HG02981 (cell line): ENCODE measurements around the gene SORL1.

Experiments
- ATAC-seq: cut with Tn5 transposase; IDR thresholded peaks from one replicate; pipeline ENCODE4 v1.9.1; 2021; ENCODE audit warnings: mild to moderate bottlenecking, moderate library complexity; ENCODE audit not compliant: unreplicated experiment

Gene SORL1

DNA sequence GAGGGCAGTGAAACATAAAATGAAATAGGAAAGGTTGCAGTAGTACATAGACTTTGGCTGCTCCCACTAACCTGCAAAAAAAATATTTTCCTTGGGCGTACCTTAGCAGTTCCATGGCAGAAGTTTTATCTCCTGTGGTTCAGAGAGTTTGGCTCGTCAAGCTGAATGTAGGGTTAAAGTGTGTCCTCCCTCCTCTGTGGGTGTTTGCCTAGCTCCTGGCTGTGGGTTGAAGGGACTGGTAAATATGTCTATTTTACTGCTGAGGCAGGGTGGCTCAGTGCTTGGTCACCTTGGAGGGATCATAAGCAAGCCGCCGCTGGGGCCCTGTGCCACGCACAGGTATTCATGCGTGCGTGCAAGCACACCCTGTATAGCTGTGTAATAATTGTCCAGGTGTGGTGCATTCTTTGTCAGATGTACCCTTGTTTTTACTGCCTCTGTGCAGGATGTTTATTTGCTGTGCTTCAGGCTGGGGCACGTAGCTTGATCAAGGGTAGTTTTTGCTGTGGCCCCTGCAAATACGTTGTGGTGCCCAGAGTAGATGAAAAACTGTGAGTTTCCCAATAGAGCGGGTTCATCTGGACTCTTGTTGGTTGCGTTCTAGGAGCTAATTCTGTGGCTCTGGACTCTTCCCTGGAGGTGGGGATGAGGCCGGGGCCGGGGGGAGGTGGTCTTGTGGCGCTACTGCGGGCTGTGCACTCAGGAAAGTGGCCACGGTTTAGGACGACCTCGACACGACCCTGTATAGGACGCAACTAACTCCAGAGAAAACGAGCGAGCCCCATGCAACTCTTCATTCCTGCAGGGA is 732 bp upstream of the SORL1 start:
- ATAC-seq = peak; percentile 19

GRCh38 chr11:121452609-121453150 is 566 bp downstream of the SORL1 start, which contains the start of gene SORL1-AS1:
Gene SORL1-AS1 (minus strand): TSS chr11:121452967.
- peak; percentile 18 for ATAC-seq

DNA sequence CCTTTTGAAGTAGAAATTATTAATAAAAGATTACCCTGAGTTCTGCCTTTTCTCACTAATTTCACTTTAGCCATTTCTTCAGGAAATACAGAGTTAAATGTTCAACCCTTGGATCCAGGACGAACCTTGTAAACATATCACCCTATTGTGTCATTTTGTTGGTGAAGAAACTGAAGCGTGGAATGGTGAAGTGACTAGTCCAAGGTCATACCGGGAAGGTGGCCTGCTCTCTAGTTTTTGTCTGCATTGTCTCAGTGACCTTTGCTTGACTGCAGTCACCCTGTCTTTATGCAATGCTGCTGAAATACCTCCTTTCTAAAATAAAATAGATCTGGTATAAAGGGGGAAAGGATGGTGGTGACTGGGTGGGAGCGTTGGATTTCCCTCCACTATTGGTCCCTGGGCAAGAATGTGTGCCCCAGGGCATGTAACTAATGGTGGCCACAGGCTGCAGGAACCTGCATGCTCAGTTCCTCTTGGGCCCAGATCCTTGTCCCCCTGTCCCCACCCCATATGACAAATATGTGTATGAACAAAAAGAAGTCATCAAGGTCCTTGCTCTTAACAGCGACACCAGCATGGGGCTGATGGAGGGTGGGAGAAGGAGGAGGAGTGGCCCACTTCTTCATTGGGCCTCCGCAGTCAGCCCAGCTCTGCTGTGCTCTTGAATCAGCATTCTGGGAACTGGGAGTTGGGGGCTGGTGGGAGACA is 1.6 kb downstream of the SORL1 start:
- no peak for ATAC-seq

- ATAC-seq = no peak
Measured at GRCh38 chr11:121455115-121455514, 3.0 kb downstream of the SORL1 start.

DNA sequence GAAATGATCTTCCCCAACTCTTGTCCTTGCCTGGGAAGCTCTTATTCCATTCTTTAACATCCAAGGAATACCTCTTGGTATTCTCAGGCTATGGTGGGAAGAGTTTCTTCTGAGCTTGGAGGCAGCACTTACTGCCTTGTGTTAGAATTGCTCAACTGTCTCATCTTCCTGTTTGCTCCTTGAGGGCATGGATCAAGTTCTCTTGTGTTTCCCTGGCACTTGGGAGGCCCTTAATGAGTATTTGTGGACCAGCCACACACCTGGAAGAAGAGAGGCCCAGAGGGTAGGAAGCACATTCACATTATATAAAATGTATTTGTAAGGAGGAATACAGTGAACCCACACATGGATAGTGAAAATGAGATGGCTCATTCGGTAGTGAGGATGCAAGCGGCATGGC is 4.0 kb downstream of the SORL1 start:
- ATAC-seq = no peak

- no peak for ATAC-seq
Measured at GRCh38 chr11:121456816-121457431, 4.8 kb downstream of the SORL1 start.

DNA sequence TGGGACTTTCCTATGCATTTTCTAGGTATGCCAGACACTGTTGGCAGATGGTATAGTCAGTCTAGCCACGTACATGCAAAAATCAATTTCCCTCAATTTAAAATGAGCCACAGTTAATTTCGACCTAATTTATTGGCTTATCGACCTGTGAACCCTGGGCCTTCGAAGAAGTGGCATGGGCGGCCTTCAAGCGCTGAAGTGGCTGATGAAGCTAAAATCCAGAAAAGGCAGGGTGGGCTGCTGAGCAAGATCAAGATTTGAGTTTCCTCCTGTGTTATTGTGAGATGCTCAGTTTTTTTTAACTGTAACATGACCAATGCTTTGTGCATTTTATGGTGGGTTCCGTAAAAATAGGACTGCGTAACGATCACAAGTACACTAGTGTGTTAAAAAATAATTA is 6.4 kb downstream of the SORL1 start:
- no peak for ATAC-seq

DNA sequence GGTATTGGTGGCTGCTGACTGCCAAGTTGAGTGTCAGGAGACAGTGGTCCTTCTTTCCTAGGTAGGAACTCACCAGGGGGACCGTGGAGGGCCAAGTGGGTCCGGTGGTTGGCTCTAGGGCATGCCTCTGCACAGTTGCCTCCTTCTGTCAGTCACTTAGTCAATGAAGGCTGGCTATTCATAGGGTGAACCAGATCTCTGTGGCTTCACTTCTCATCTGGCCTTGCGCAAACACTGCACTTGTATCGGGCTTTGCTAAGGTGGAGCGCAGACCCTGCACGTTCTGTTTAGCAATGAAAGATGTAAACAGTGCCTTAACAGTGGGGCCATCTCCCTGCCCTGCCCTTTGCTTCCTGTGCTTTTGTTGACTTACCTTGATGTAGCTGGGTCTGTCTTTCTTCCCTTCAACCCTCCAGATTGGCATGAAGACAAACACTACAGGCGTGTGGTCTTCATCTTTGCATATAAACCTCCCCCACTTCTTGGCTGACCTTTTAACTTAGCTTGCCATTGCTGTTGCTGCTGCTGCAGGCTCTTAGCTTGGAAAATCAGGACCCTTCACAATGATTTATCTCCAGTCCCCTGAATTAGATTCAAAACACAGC is 7.4 kb downstream of the SORL1 start:
- ATAC-seq = no peak

GRCh38 chr11:121460941-121461514 is 8.9 kb downstream of the SORL1 start:
- ATAC-seq = no peak

DNA sequence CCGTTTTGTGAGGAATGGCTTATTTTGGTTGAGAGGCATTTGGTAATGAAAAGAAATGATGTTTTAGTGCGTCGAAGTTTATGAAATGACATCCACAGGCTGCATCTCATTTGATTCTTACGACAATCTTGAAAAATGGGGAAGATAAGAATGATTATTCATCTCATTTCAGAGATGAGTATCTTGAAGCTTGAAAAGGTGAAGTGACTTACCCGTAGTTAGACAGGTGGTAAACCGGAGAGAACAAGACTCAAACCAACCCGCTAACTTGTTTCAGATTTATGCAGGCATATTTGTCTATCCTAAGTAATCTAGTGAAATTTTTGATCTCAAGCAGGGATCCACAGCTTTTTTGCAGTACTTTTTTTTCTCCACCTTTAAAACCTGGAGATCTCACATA is 9.7 kb downstream of the SORL1 start:
- ATAC-seq = no peak

GRCh38 chr11:121463689-121464335 is 11.7 kb downstream of the SORL1 start:
- no peak for ATAC-seq

DNA sequence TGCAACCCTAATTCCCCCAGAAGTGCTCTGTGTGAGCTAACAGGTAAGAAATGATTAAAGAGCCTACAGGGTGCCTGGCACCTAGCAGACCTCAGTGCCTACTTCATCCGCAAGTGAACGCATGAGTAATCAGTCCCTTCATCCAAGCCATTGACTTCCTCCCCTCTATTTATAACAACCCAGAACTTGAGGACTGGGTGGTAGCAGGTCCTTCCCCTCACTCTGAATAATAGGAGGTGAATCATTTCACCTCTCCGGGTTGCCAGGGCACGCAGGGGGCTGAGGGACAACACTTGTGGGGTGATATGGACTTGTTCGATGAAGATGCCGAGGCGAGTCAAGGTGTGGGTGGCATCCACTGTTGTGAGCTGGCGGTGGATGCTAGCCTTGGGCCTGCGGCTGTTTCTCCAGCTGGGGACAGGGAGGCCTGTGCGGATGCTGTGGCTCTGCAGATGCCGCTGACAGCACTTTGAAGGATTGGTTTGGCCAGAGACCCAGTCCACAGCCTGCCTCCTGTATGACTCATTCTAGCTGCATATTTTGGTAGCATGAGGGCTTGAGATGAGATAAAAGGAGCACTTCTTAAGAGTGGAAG is 12.3 kb downstream of the SORL1 start:
- peak; percentile 45 for ATAC-seq

DNA sequence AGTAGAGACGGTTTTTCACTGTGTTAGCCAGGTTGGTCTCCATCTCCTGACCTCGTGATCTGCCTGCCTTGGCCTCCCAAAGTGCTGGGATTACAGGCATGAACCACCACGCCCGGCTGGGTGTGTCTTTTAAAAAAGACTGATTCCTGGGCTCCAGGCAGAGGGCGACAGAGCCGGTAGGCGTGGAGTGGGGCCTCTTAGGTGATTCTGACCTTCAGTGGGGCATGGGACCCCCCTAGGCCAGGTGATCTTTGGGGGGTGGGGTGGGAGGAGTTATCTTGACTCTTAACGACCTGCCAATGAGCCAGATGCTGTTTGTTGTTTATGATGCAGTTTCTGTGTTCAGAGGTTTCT is 13.6 kb downstream of the SORL1 start:
- no peak for ATAC-seq

DNA sequence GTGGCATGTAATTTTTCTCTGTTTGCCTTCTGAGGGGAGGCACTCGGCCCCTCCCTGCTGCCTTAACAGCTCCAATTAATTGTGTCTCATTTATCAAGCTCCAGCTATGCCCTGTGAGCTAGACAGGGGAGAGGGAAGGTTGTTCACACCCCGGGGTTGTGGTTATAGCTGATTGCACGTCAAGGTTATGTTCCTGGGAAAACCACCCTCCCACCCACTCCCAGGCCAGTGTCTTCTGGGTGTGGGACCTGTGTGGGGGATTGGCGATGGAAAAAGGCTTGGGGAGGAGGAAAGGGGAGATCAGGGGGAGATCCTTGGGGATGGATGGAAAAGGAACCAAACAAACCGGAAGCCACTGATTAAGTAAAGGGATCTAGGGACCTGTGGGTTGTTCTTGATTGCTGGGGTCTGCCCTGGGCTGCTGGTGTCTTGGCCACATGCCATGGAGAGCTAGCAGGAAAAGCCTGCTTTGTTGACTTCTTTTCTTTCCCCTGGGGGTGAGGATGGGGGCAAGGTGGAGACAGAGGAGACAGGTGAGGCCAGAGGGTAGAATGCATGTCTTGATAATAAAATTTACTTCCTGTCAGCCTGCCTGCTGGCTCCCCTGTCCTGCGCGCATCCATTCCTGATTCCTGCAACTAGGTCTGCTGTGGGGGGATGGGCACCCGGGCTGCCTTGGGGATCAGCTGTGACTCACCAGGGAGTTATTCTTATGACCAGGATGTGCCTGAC is 14.1 kb downstream of the SORL1 start:
- peak; percentile 30 for ATAC-seq

DNA sequence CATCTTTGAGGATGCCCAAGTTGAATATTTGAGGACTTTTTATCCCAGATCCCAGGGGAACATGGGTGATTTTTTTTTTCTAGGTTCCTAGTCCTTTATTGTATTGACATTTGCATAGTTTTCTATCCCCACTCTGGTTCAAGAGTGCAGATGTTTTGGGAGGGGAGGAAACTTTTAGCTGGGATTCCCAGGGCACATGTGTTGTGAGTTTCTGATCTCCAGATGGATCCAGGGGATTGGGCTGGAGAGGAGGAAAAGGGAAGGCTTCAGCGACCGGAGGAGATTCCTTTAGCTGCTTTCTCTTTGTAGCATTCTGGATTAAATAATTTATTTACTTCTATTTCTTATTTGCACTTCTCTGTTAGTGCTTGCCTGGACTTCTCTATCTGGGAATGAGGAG is 15.4 kb downstream of the SORL1 start:
- ATAC-seq = no peak

GRCh38 chr11:121467965-121468364 is 15.9 kb downstream of the SORL1 start:
- ATAC-seq = peak; percentile 46

GRCh38 chr11:121469910-121470309 is 17.8 kb downstream of the SORL1 start:
- no peak for ATAC-seq

- ATAC-seq = no peak
Measured at GRCh38 chr11:121471167-121471566, 19.1 kb downstream of the SORL1 start.

DNA sequence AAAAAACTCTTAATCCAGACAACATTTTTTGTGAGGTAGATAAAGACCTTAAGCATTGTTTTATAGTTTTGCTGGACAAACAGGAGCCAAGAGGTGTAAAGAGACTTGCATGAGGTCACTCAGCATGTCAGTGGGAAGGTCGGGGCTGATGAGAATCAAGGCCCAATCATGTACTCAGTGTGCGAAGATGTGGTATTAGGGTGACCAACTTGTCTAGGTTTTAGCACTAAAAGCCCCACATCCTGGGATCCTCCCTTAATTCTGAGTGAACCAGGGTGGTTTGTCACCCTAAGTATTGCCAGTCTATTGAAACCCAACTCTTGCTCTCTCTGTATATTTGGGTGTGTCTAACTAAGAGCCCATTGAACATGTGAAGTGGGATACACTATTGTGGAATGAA is 20.2 kb downstream of the SORL1 start:
- no peak for ATAC-seq
